Mucosa of rectum (tissue), 2 donors: ENCODE results near the gene ADCY2.

Experiments
- H3K27ac ChIP-seq, 2 donors: one replicate each; pipeline ENCODE4 v1.7.0; 2013; ENCODE audit warnings: inconsistent platforms in 2 of 2, low read depth in 2 of 2, low read length in 2 of 2
- H3K27me3 ChIP-seq, 2 donors: one replicate each; pipeline ENCODE4 v1.7.0; 2013; ENCODE audit warnings: low read length in 2 of 2; ENCODE audit not compliant: control insufficient read depth in 2 of 2, insufficient read depth in 2 of 2
- H3K36me3 ChIP-seq, 2 donors: one replicate each; pipeline ENCODE4 v1.7.0; 2013; ENCODE audit warnings: low read length in 2 of 2; ENCODE audit not compliant: control insufficient read depth in 2 of 2, insufficient read depth in 2 of 2
- H3K4me1 ChIP-seq, 2 donors: one replicate each; pipeline ENCODE4 v1.7.0; 2013; ENCODE audit warnings: low read length in 2 of 2, mild to moderate bottlenecking in 1 of 2; ENCODE audit not compliant: control insufficient read depth in 2 of 2, insufficient read depth in 2 of 2
- H3K4me3 ChIP-seq, 2 donors: one replicate each; pipeline ENCODE4 v1.7.0; 2013; ENCODE audit warnings: low read length in 2 of 2
- H3K9ac ChIP-seq, 2 donors: one replicate each; pipeline ENCODE4 v1.7.0; 2013; ENCODE audit warnings: low read length in 2 of 2, low read depth in 1 of 2, mild to moderate bottlenecking in 1 of 2
- H3K9me3 ChIP-seq, 2 donors: one replicate each; pipeline ENCODE4 v1.7.0; 2013; ENCODE audit warnings: low read length in 2 of 2; ENCODE audit not compliant: control insufficient read depth in 2 of 2
- donor health status: healthy.
- donor health status: Normal muscosa, but diverticular disease.

ADCY2 gene

GRCh38 chr5:7608772-7609171, 212.8 kb downstream of the ADCY2 start:
- Histone ChIP-seq H3K36me3 (no peaks in the 10 kb centered on the region), H3K9me3 (no peaks in the 10 kb centered on the region), H3K27me3 (no peaks in the 10 kb centered on the region), H3K27ac (no peak overlapping the region), H3K9ac (no peak overlapping the region), H3K4me1 (no peaks in the 10 kb centered on the region), H3K4me3 (no peak overlapping the region)

- H3K27me3 ChIP-seq, result no peaks in the 10 kb centered on the region
- H3K36me3 ChIP-seq, result no peaks in the 10 kb centered on the region
- H3K9ac ChIP-seq, result no peak overlapping the region
- no peaks in the 10 kb centered on the region for H3K9me3 ChIP-seq
- no peaks in the 10 kb centered on the region for H3K4me1 ChIP-seq
- no peak overlapping the region for H3K4me3 ChIP-seq
- no peak overlapping the region for H3K27ac ChIP-seq
Measured at GRCh38 chr5:7609726-7610125, 213.8 kb downstream of the ADCY2 start.

GRCh38 chr5:7610531-7611177, 214.7 kb downstream of the ADCY2 start:
- Histone ChIP-seq H3K9ac (no peak overlapping the region), H3K4me1 (no peaks in the 10 kb centered on the region), H3K36me3 (no peaks in the 10 kb centered on the region), H3K9me3 (no peaks in the 10 kb centered on the region), H3K27ac (no peak overlapping the region), H3K4me3 (no peak overlapping the region), H3K27me3 (no peaks in the 10 kb centered on the region)

- no peak overlapping the region for H3K9ac ChIP-seq
- H3K36me3 ChIP-seq, result no peaks in the 10 kb centered on the region
- H3K27me3 ChIP-seq, result no peaks in the 10 kb centered on the region
- H3K4me1 ChIP-seq, result no peaks in the 10 kb centered on the region
- H3K4me3 ChIP-seq, result no peak overlapping the region
- H3K9me3 ChIP-seq, result no peaks in the 10 kb centered on the region
- H3K27ac ChIP-seq, result no peak overlapping the region
Measured at GRCh38 chr5:7611518-7611917, 215.6 kb downstream of the ADCY2 start.

- Histone ChIP-seq H3K9me3 (no peaks in the 10 kb centered on the region), H3K27me3 (no peaks in the 10 kb centered on the region), H3K4me1 (no peaks in the 10 kb centered on the region), H3K9ac (no peak overlapping the region), H3K4me3 (no peak overlapping the region), H3K36me3 (no peaks in the 10 kb centered on the region), H3K27ac (no peak overlapping the region)
Measured at GRCh38 chr5:7615566-7616061, 219.7 kb downstream of the ADCY2 start.

GRCh38 chr5:7616897-7617296, 221.0 kb downstream of the ADCY2 start:
- Histone ChIP-seq H3K4me3 (no peak overlapping the region), H3K9ac (no peak overlapping the region), H3K36me3 (no peaks in the 10 kb centered on the region), H3K9me3 (no peaks in the 10 kb centered on the region), H3K27me3 (no peaks in the 10 kb centered on the region), H3K27ac (no peak overlapping the region), H3K4me1 (no peaks in the 10 kb centered on the region)

- H3K4me1 ChIP-seq, result no peaks in the 10 kb centered on the region
Measured at GRCh38 chr5:7622498-7622897, 226.6 kb downstream of the ADCY2 start.

GRCh38 chr5:7625740-7626139, 229.8 kb downstream of the ADCY2 start:
- Histone ChIP-seq H3K9me3 (no peaks in the 10 kb centered on the region), H3K36me3 (no peaks in the 10 kb centered on the region), H3K4me3 (no peak overlapping the region), H3K9ac (no peak overlapping the region), H3K27ac (no peak overlapping the region), H3K4me1 (no peaks in the 10 kb centered on the region), H3K27me3 (no peaks in the 10 kb centered on the region)

More at GRCh38 chr5:7622498-7622897, 226.6 kb downstream of the ADCY2 start:
- Histone ChIP-seq H3K9me3 (no peaks in the 10 kb centered on the region), H3K27me3 (no peaks in the 10 kb centered on the region), H3K9ac (no peak overlapping the region), H3K27ac (no peak overlapping the region), H3K36me3 (no peaks in the 10 kb centered on the region), H3K4me3 (no peak overlapping the region)

- no peaks in the 10 kb centered on the region for H3K27me3 ChIP-seq
- no peak overlapping the region for H3K4me3 ChIP-seq
- H3K27ac ChIP-seq, result no peak overlapping the region
- H3K4me1 ChIP-seq, result no peaks in the 10 kb centered on the region
- no peaks in the 10 kb centered on the region for H3K36me3 ChIP-seq
- no peaks in the 10 kb centered on the region for H3K9me3 ChIP-seq
- no peak overlapping the region for H3K9ac ChIP-seq
Measured at GRCh38 chr5:7628248-7628647, 232.3 kb downstream of the ADCY2 start.

GRCh38 chr5:7628820-7629219, 232.9 kb downstream of the ADCY2 start:
- Histone ChIP-seq H3K9ac (no peak overlapping the region), H3K4me1 (no peaks in the 10 kb centered on the region), H3K27ac (no peak overlapping the region), H3K4me3 (no peak overlapping the region), H3K36me3 (no peaks in the 10 kb centered on the region), H3K27me3 (no peaks in the 10 kb centered on the region), H3K9me3 (no peaks in the 10 kb centered on the region)
